WTC11 (cell line): ENCODE measurements around the gene GXYLT2. TPM values are rescaled to one million over a fixed set of nuclear protein-coding genes. Genes with fewer than 3 reads are reported as not detected.

ENCODE experiments used
- CBFB ChIP-seq: sonication (generic); formaldehyde crosslinking; IDR thresholded peaks from 2 replicates; pipeline ENCODE4 v1.8.1; 2022; ENCODE audit warnings: mild to moderate bottlenecking, low read depth, missing genetic modification reagents
- CREM ChIP-seq: sonication (generic); formaldehyde crosslinking; IDR thresholded peaks from 2 replicates; pipeline ENCODE4 v1.8.1; 2022; ENCODE audit warnings: mild to moderate bottlenecking, missing genetic modification reagents, moderate library complexity
- EMX1 ChIP-seq: fragments of 250-450 bp; sonication (Bioruptor Pico); IDR thresholded peaks from 2 replicates; pipeline ENCODE4 v1.8.0; 2021; ENCODE audit warnings: mild to moderate bottlenecking
- ERG ChIP-seq: fragments of 250-450 bp; sonication (Bioruptor Pico); IDR thresholded peaks from 2 replicates; pipeline ENCODE4 v1.8.0; 2021; ENCODE audit warnings: mild to moderate bottlenecking
- FOXK1 ChIP-seq: sonication (generic); formaldehyde crosslinking; IDR thresholded peaks from 2 replicates; pipeline ENCODE4 v1.8.0; 2022; ENCODE audit warnings: mild to moderate bottlenecking, moderate library complexity, missing genetic modification reagents
- GABPB1 ChIP-seq: sonication (generic); formaldehyde crosslinking; IDR thresholded peaks from 2 replicates; pipeline ENCODE4 v1.8.1; 2023; ENCODE audit warnings: mild to moderate bottlenecking, missing genetic modification reagents
- IRF2 ChIP-seq: sonication (generic); formaldehyde crosslinking; IDR thresholded peaks from 2 replicates; pipeline ENCODE4 v1.8.0; 2022; ENCODE audit warnings: low read depth, missing genetic modification reagents, borderline replicate concordance
- KAT7 ChIP-seq: sonication (generic); formaldehyde crosslinking; IDR thresholded peaks from 2 replicates; pipeline ENCODE4 v1.8.1; 2023; ENCODE audit warnings: missing genetic modification reagents, mild to moderate bottlenecking, borderline replicate concordance
- MXD4 ChIP-seq: fragments of 250-450 bp; sonication (Bioruptor Pico); IDR thresholded peaks from 2 replicates; pipeline ENCODE4 v1.8.0; 2021; ENCODE audit warnings: mild to moderate bottlenecking, moderate library complexity, borderline replicate concordance
- NFE2L1 ChIP-seq: sonication (generic); formaldehyde crosslinking; IDR thresholded peaks from 2 replicates; pipeline ENCODE4 v1.8.1; 2023; ENCODE audit warnings: missing genetic modification reagents
- NR2C2 ChIP-seq: sonication (generic); formaldehyde crosslinking; IDR thresholded peaks from 2 replicates; pipeline ENCODE4 v1.8.0; 2022; ENCODE audit warnings: mild to moderate bottlenecking, missing genetic modification reagents
- PRDM15 ChIP-seq: sonication (generic); formaldehyde crosslinking; IDR thresholded peaks from 2 replicates; pipeline ENCODE4 v1.8.0; 2022; ENCODE audit warnings: missing genetic modification reagents
- RORB ChIP-seq: fragments of 250-450 bp; sonication (Bioruptor Pico); IDR thresholded peaks from 2 replicates; pipeline ENCODE4 v1.9.0; 2021; ENCODE audit warnings: mild to moderate bottlenecking
- SMAD3 ChIP-seq: sonication (generic); formaldehyde crosslinking; IDR thresholded peaks from 2 replicates; pipeline ENCODE4 v1.8.0; 2022; ENCODE audit warnings: missing genetic modification reagents, mild to moderate bottlenecking, borderline replicate concordance
- SP1 ChIP-seq: sonication (generic); formaldehyde crosslinking; conservative IDR thresholded peaks from 2 replicates; pipeline ENCODE4 v1.8.1; 2022; ENCODE audit warnings: missing genetic modification reagents
- TCF7 ChIP-seq: sonication (generic); formaldehyde crosslinking; IDR thresholded peaks from 2 replicates; pipeline ENCODE4 v1.8.0; 2022; ENCODE audit warnings: mild to moderate bottlenecking, low read depth, missing genetic modification reagents, moderate library complexity
- TEAD1 ChIP-seq: sonication (generic); formaldehyde crosslinking; IDR thresholded peaks from 2 replicates; pipeline ENCODE4 v1.8.0; 2022; ENCODE audit warnings: mild to moderate bottlenecking, missing genetic modification reagents
- TP53 ChIP-seq: sonication (generic); formaldehyde crosslinking; IDR thresholded peaks from 2 replicates; pipeline ENCODE4 v1.8.1; 2023; ENCODE audit warnings: mild to moderate bottlenecking, missing genetic modification reagents
- ZMAT4 ChIP-seq: fragments of 250-450 bp; sonication (Bioruptor Pico); IDR thresholded peaks from 2 replicates; pipeline ENCODE4 v1.9.0; 2021; ENCODE audit warnings: mild to moderate bottlenecking
- ZNF138 ChIP-seq: sonication (generic); formaldehyde crosslinking; conservative IDR thresholded peaks from 2 replicates; pipeline ENCODE4 v1.8.1; 2022; ENCODE audit warnings: mild to moderate bottlenecking, moderate library complexity, missing genetic modification reagents
- ZNF232 ChIP-seq: sonication (generic); formaldehyde crosslinking; IDR thresholded peaks from 2 replicates; pipeline ENCODE4 v1.8.0; 2022; ENCODE audit warnings: mild to moderate bottlenecking, missing genetic modification reagents
- ZNF317 ChIP-seq: sonication (generic); formaldehyde crosslinking; IDR thresholded peaks from 2 replicates; pipeline ENCODE4 v1.8.1; 2023; ENCODE audit warnings: low read depth, mild to moderate bottlenecking, moderate library complexity, missing genetic modification reagents, borderline replicate concordance
- total RNA-seq: library from RNA; stranded (reverse); gene quantifications from 3 replicates; pipeline ENCODE4 v1.2.3, GENCODE V29; 2021
- TF ChIP-seq, protein P1 (sequence below): fragments of 250-450 bp; sonication (Bioruptor Pico); IDR thresholded peaks from 2 replicates; pipeline ENCODE4 v1.9.0; 2021; ENCODE audit warnings: mild to moderate bottlenecking
- TF ChIP-seq, protein P2 (sequence below): sonication (generic); formaldehyde crosslinking; IDR thresholded peaks from 2 replicates; pipeline ENCODE4 v1.8.0; 2023; ENCODE audit warnings: mild to moderate bottlenecking, missing genetic modification reagents
- TF ChIP-seq, protein P3 (sequence below): sonication (generic); formaldehyde crosslinking; IDR thresholded peaks from 2 replicates; pipeline ENCODE4 v1.8.1; 2023; ENCODE audit warnings: mild to moderate bottlenecking, missing genetic modification reagents, moderate library complexity

Gene GXYLT2
- total RNA-seq, 1 experiment from 2014 or later: 6.5 TPM

DNA sequence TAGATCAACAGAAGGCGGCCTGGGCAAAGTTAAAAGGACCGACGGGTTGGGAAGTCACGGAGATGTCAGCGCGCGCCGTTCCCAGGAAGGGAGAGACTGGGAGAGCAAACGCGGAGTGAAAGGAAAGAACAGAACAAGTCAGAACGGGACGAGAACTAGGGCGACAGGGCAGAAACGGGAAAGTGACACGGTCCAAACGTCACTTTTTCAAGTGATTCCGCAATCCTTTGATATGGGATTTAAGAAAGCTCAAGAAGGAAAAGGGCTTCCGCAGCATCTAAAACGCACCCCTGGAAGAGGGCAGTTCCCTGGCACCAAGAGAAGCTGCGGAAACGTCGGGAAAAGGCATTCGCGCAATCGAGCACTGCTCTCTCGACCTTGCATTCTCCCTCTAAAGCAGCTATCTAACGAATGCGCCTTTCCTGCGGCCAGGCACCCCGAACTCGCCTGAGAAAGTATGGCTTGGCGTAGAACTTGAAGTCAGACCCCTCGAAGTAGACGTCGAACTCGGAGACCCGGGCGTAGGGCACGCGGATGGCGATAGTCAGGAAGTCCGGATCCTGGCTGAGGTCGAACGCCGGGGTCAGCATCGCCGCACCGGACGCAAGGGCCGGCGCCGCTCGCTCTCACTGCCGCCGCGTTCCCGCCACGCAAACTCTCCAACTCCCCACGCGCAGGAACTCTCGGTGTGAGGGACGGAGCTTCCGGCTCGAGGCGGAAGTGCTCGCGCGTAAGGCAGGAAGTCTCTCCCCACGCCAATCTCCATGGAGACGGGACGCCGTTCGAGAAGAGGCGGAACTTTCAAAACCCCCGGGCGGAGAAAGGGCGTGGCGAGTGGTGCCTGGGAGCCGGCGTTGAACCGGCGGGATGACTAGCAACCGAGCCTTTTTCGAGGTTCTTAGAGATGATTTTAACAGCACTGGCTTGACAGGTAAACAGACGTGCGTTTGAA, 39.8 kb upstream of the GXYLT2 start, which contains the start of gene SHQ1 (continued):
- TF ChIP-seq, protein P1, sequence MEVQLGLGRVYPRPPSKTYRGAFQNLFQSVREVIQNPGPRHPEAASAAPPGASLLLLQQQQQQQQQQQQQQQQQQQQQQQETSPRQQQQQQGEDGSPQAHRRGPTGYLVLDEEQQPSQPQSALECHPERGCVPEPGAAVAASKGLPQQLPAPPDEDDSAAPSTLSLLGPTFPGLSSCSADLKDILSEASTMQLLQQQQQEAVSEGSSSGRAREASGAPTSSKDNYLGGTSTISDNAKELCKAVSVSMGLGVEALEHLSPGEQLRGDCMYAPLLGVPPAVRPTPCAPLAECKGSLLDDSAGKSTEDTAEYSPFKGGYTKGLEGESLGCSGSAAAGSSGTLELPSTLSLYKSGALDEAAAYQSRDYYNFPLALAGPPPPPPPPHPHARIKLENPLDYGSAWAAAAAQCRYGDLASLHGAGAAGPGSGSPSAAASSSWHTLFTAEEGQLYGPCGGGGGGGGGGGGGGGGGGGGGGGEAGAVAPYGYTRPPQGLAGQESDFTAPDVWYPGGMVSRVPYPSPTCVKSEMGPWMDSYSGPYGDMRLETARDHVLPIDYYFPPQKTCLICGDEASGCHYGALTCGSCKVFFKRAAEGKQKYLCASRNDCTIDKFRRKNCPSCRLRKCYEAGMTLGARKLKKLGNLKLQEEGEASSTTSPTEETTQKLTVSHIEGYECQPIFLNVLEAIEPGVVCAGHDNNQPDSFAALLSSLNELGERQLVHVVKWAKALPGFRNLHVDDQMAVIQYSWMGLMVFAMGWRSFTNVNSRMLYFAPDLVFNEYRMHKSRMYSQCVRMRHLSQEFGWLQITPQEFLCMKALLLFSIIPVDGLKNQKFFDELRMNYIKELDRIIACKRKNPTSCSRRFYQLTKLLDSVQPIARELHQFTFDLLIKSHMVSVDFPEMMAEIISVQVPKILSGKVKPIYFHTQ: no peak
- peak; percentile 60 for TF ChIP-seq SP1 (CRISPR knock-in tag)
- peak; percentile 74; the same call in 1 of the 2 replicates for TF ChIP-seq TEAD1
- TF ChIP-seq, protein P2, sequence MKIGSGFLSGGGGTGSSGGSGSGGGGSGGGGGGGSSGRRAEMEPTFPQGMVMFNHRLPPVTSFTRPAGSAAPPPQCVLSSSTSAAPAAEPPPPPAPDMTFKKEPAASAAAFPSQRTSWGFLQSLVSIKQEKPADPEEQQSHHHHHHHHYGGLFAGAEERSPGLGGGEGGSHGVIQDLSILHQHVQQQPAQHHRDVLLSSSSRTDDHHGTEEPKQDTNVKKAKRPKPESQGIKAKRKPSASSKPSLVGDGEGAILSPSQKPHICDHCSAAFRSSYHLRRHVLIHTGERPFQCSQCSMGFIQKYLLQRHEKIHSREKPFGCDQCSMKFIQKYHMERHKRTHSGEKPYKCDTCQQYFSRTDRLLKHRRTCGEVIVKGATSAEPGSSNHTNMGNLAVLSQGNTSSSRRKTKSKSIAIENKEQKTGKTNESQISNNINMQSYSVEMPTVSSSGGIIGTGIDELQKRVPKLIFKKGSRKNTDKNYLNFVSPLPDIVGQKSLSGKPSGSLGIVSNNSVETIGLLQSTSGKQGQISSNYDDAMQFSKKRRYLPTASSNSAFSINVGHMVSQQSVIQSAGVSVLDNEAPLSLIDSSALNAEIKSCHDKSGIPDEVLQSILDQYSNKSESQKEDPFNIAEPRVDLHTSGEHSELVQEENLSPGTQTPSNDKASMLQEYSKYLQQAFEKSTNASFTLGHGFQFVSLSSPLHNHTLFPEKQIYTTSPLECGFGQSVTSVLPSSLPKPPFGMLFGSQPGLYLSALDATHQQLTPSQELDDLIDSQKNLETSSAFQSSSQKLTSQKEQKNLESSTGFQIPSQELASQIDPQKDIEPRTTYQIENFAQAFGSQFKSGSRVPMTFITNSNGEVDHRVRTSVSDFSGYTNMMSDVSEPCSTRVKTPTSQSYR (CRISPR knock-in tag): 0 out of 2 replicates have a peak, but pooled peaks have one; percentile 47
- 0 out of 2 replicates have a peak, but pooled peaks have one; percentile 63 for TF ChIP-seq ZNF138
- 0 out of 2 replicates have a peak, but pooled peaks have one; percentile 68 for TF ChIP-seq IRF2 (CRISPR knock-in tag)
- TF ChIP-seq RORB (CRISPR knock-in tag): no peak
- peak; percentile 43; the same call in 1 of the 2 replicates for TF ChIP-seq NR2C2 (CRISPR knock-in tag)
- TF ChIP-seq MXD4: no peak
- TF ChIP-seq ZNF232 (CRISPR knock-in tag): no peak
- 0 out of 2 replicates have a peak, but pooled peaks have one; percentile 58 for TF ChIP-seq CBFB (CRISPR knock-in tag)
- TF ChIP-seq ZMAT4 (CRISPR knock-in tag): no peak
- TF ChIP-seq KAT7: 0 out of 2 replicates have a peak, but pooled peaks have one; percentile 70
- TF ChIP-seq SMAD3 (CRISPR knock-in tag): 0 out of 2 replicates have a peak, but pooled peaks have one; percentile 13
- no peak for TF ChIP-seq ZNF317 (CRISPR knock-in tag)
- 0 out of 2 replicates have a peak, but pooled peaks have one; percentile 8 for TF ChIP-seq PRDM15
- peak; percentile 49 for TF ChIP-seq FOXK1 (CRISPR knock-in tag)
- TF ChIP-seq TP53: peak; percentile 90
- peak; percentile 92 for TF ChIP-seq NFE2L1 (CRISPR knock-in tag)
- TF ChIP-seq, protein P3, sequence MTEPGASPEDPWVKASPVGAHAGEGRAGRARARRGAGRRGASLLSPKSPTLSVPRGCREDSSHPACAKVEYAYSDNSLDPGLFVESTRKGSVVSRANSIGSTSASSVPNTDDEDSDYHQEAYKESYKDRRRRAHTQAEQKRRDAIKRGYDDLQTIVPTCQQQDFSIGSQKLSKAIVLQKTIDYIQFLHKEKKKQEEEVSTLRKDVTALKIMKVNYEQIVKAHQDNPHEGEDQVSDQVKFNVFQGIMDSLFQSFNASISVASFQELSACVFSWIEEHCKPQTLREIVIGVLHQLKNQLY (CRISPR knock-in tag): no peak
- peak; percentile 79; the same call in 1 of the 2 replicates for TF ChIP-seq GABPB1
- TF ChIP-seq TCF7 (CRISPR knock-in tag): no peak
- no peak; the same call in 1 of the 2 replicates for TF ChIP-seq ERG (CRISPR knock-in tag)
- 0 out of 2 replicates have a peak, but pooled peaks have one; percentile 22 for TF ChIP-seq CREM (CRISPR knock-in tag)
- TF ChIP-seq EMX1: no peak
